Colonic mucosa (tissue), 4 donors: ENCODE measurements around the gene MAGI2. TPM values are rescaled to one million over a fixed set of nuclear protein-coding genes. Genes with fewer than 3 reads are reported as not detected.

Experiments
- DNase-seq: peaks from one replicate; pipeline ENCODE4 v3.0.0-alpha.2; 2020
- H3K27ac ChIP-seq: fragments of 200-600 bp; one replicate; pipeline ENCODE4 v1.8.0; 2021
- H3K27me3 ChIP-seq: fragments of 200-600 bp; one replicate; pipeline ENCODE4 v1.8.0; 2021
- H3K36me3 ChIP-seq: fragments of 200-600 bp; one replicate; pipeline ENCODE4 v1.8.0; 2021
- H3K4me1 ChIP-seq: fragments of 200-600 bp; one replicate; pipeline ENCODE4 v1.8.0; 2021; ENCODE audit warnings: mild to moderate bottlenecking
- H3K4me3 ChIP-seq: fragments of 200-600 bp; one replicate; pipeline ENCODE4 v1.8.0; 2021
- H3K9ac ChIP-seq, 2 donors: one replicate each; pipeline ENCODE4 v1.7.0; 2013; ENCODE audit warnings: control low read depth in 2 of 2, low read depth in 2 of 2, low read length in 2 of 2
- H3K9me3 ChIP-seq: fragments of 200-600 bp; one replicate; pipeline ENCODE4 v1.8.0; 2021
- CTCF ChIP-seq: fragments of 200-600 bp; IDR thresholded peaks from one replicate; pipeline ENCODE4 v1.8.0; 2022; ENCODE audit warnings: antibody characterized with exemption, mild to moderate bottlenecking
- intact Hi-C: fragments of 100-400 bp; cut with DNase I; formaldehyde crosslinking; loops from one replicate; pipeline ENCODE4 v1.14.1; 2022
- total RNA-seq, 2 donors: library from RNA; stranded (reverse); fragmentation: NEBNext Ultra II Directional in 1 of 2; extraction: Animal tissue kit (Norgen Biotek cat#: 25700) in 1 of 2; gene quantifications; one replicate each; pipeline ENCODE4 v1.2.1, GENCODE V29; 2021
- donor health status: healthy.
- donor health status: DM: no; HTN: no; CAD: no.
- donor health status: DM: no; HTN: no; CAD: no.

MAGI2 gene
- total RNA-seq, 2 donors from 2014 or later, result 1.1 to 2.4 TPM

- no peak for TF ChIP-seq CTCF
- Histone ChIP-seq H3K4me3 (no peak overlapping the region), H3K27ac (no peak overlapping the region), H3K27me3 (no peaks in the 10 kb centered on the region), H3K9ac (no peak overlapping the region), H3K4me1 (no peaks in the 10 kb centered on the region), H3K9me3 (no peaks in the 10 kb centered on the region), H3K36me3 (no peaks in the 10 kb centered on the region)
- intact Hi-C loops, result no loop called here
- no peak for DNase-seq
Observed at GRCh38 chr7:78558566-78558965, 894.9 kb downstream of the MAGI2 start.

- H3K4me1 ChIP-seq, result no peaks in the 10 kb centered on the region
- H3K36me3 ChIP-seq, result no peaks in the 10 kb centered on the region
- no peak overlapping the region for H3K4me3 ChIP-seq
- no peak overlapping the region for H3K27ac ChIP-seq
- no peak for DNase-seq
- H3K9me3 ChIP-seq, result no peaks in the 10 kb centered on the region
- intact Hi-C loops, result no loop called here
- TF ChIP-seq CTCF, result no peak
- H3K9ac ChIP-seq, result no peak overlapping the region
- no peaks in the 10 kb centered on the region for H3K27me3 ChIP-seq
Observed at GRCh38 chr7:78543976-78544375, 909.5 kb downstream of the MAGI2 start.

GRCh38 chr7:78542981-78543380, 910.5 kb downstream of the MAGI2 start:
- Histone ChIP-seq H3K36me3 (no peaks in the 10 kb centered on the region), H3K9ac (no peak overlapping the region), H3K27ac (no peak overlapping the region), H3K9me3 (no peaks in the 10 kb centered on the region), H3K27me3 (no peaks in the 10 kb centered on the region), H3K4me3 (no peak overlapping the region), H3K4me1 (no peaks in the 10 kb centered on the region)
- TF ChIP-seq CTCF, result no peak
- DNase-seq, result no peak
- intact Hi-C loops, result no loop called here

- no peak for TF ChIP-seq CTCF
- no peak overlapping the region for H3K4me3 ChIP-seq
- H3K27ac ChIP-seq, result no peak overlapping the region
- intact Hi-C loops, result no loop called here
- H3K9ac ChIP-seq, result no peak overlapping the region
- no peaks in the 10 kb centered on the region for H3K9me3 ChIP-seq
- H3K36me3 ChIP-seq, result no peaks in the 10 kb centered on the region
- H3K4me1 ChIP-seq, result no peaks in the 10 kb centered on the region
- H3K27me3 ChIP-seq, result no peaks in the 10 kb centered on the region
- no peak for DNase-seq
Observed at GRCh38 chr7:78542541-78542940, 910.9 kb downstream of the MAGI2 start.

- Histone ChIP-seq H3K4me3 (no peak overlapping the region), H3K36me3 (no peaks in the 10 kb centered on the region), H3K9me3 (no peaks in the 10 kb centered on the region), H3K9ac (no peak overlapping the region), H3K27ac (no peak overlapping the region), H3K27me3 (no peaks in the 10 kb centered on the region), H3K4me1 (no peaks in the 10 kb centered on the region)
- DNase-seq, result no peak
- intact Hi-C loops, result no loop called here
- TF ChIP-seq CTCF, result no peak
Observed at GRCh38 chr7:78539825-78540224, 913.6 kb downstream of the MAGI2 start.

- no peak for DNase-seq
- no peak for TF ChIP-seq CTCF
- intact Hi-C loops, result no loop called here
Observed at GRCh38 chr7:78535655-78536054, 917.8 kb downstream of the MAGI2 start.

More at GRCh38 chr7:78535655-78536054, 917.8 kb downstream of the MAGI2 start:
- H3K9me3 ChIP-seq, result no peaks in the 10 kb centered on the region
- no peak overlapping the region for H3K27ac ChIP-seq
- H3K27me3 ChIP-seq, result no peaks in the 10 kb centered on the region
- no peaks in the 10 kb centered on the region for H3K4me1 ChIP-seq
- H3K9ac ChIP-seq, result no peak overlapping the region
- H3K36me3 ChIP-seq, result no peaks in the 10 kb centered on the region
- H3K4me3 ChIP-seq, result no peak overlapping the region
